ENCODE results near the gene RAVER2.
"Not testable (repeated sequence)": the region's sequence is repeated elsewhere in the genome, so short reads cannot be mapped to it uniquely, and the experiment has no call there.

The RAVER2 gene

GRCh38 chr1:64701071-64701470, 43.8 kb upstream of the RAVER2 start:
- Histone ChIP-seq H3K36me3 (ENCODE audit: insufficient read depth, low read length) (no peaks in the 10 kb centered on the region), H3K4me1 (ENCODE audit: insufficient read depth, low read length, severe bottlenecking) (no peaks in the 10 kb centered on the region), H3K9me2 (ENCODE audit: low read depth, low read length) (no peaks in the 10 kb centered on the region), H4K20me1 (ENCODE audit: insufficient read depth, low read length) (no peaks in the 10 kb centered on the region), H3K27me3 (ENCODE audit: insufficient read depth, low read length) (no peaks in the 10 kb centered on the region), H3K79me2 (ENCODE audit: insufficient read depth, low read length) (no peaks in the 10 kb centered on the region), H3K4me2 (ENCODE audit: low read length) (no peak overlapping the region), H3K9ac (ENCODE audit: low read length) (no peak overlapping the region), H3F3A (ENCODE audit: insufficient read depth, low read length) (no peaks in the 10 kb centered on the region), H3K27ac (ENCODE audit: low read depth, low read length, poor library complexity, severe bottlenecking) (no peak overlapping the region), H2AFZ (ENCODE audit: low read length) (no peak overlapping the region), H3K4me3 (ENCODE audit: low read depth, low read length, poor library complexity, severe bottlenecking) (no peak overlapping the region), H3K9me3 (ENCODE audit: low read length) (no peaks in the 10 kb centered on the region)
- no peak for TF ChIP-seq CTCF (IDR thresholded peaks at IDR 0.05; ENCODE audit: low read length)
- no peak for TF ChIP-seq EZH2 (IDR thresholded peaks at IDR 0.05; ENCODE audit: borderline replicate concordance, low read length)

GRCh38 chr1:64701886-64702285, 43.0 kb upstream of the RAVER2 start:
- H3K27ac ChIP-seq (ENCODE audit: low read depth, low read length, poor library complexity, severe bottlenecking): no peak overlapping the region
- no peak overlapping the region for H3K4me2 ChIP-seq (ENCODE audit: low read length)
- H3K4me1 ChIP-seq (ENCODE audit: insufficient read depth, low read length, severe bottlenecking): no peaks in the 10 kb centered on the region
- H3K9ac ChIP-seq (ENCODE audit: low read length): no peak overlapping the region
- H3K36me3 ChIP-seq (ENCODE audit: insufficient read depth, low read length): no peaks in the 10 kb centered on the region
- no peaks in the 10 kb centered on the region for H3K27me3 ChIP-seq (ENCODE audit: insufficient read depth, low read length)
- no peak overlapping the region for H2AFZ ChIP-seq (ENCODE audit: low read length)
- H3K9me3 ChIP-seq (ENCODE audit: low read length): no peaks in the 10 kb centered on the region
- H3K9me2 ChIP-seq (ENCODE audit: low read depth, low read length): no peaks in the 10 kb centered on the region
- H3K4me3 ChIP-seq (ENCODE audit: low read depth, low read length, poor library complexity, severe bottlenecking): no peak overlapping the region
- no peaks in the 10 kb centered on the region for H4K20me1 ChIP-seq (ENCODE audit: insufficient read depth, low read length)
- H3F3A ChIP-seq (ENCODE audit: insufficient read depth, low read length): no peaks in the 10 kb centered on the region
- no peaks in the 10 kb centered on the region for H3K79me2 ChIP-seq (ENCODE audit: insufficient read depth, low read length)
- no peak for TF ChIP-seq EZH2 (IDR thresholded peaks at IDR 0.05; ENCODE audit: borderline replicate concordance, low read length)
- no peak for TF ChIP-seq CTCF (IDR thresholded peaks at IDR 0.05; ENCODE audit: low read length)

GRCh38 chr1:64702670-64703069, 42.2 kb upstream of the RAVER2 start:
- H3K9me3 ChIP-seq (ENCODE audit: low read length); H2AFZ ChIP-seq (ENCODE audit: low read length); H3F3A ChIP-seq (ENCODE audit: insufficient read depth, low read length); H3K4me2 ChIP-seq (ENCODE audit: low read length); H3K4me3 ChIP-seq (ENCODE audit: low read depth, low read length, poor library complexity, severe bottlenecking); H4K20me1 ChIP-seq (ENCODE audit: insufficient read depth, low read length); H3K9me2 ChIP-seq (ENCODE audit: low read depth, low read length); H3K79me2 ChIP-seq (ENCODE audit: insufficient read depth, low read length); H3K36me3 ChIP-seq (ENCODE audit: insufficient read depth, low read length); H3K27me3 ChIP-seq (ENCODE audit: insufficient read depth, low read length); H3K9ac ChIP-seq (ENCODE audit: low read length); H3K27ac ChIP-seq (ENCODE audit: low read depth, low read length, poor library complexity, severe bottlenecking); H3K4me1 ChIP-seq (ENCODE audit: insufficient read depth, low read length, severe bottlenecking): not testable (repeated sequence)

- H3K4me1 ChIP-seq (ENCODE audit: insufficient read depth, low read length, severe bottlenecking): no peaks in the 10 kb centered on the region
- no peaks in the 10 kb centered on the region for H3K9me3 ChIP-seq (ENCODE audit: low read length)
- no peaks in the 10 kb centered on the region for H3K27me3 ChIP-seq (ENCODE audit: insufficient read depth, low read length)
- no peak for TF ChIP-seq EZH2 (IDR thresholded peaks at IDR 0.05; ENCODE audit: borderline replicate concordance, low read length)
- no peak for TF ChIP-seq CTCF (IDR thresholded peaks at IDR 0.05; ENCODE audit: low read length)
- H3F3A ChIP-seq (ENCODE audit: insufficient read depth, low read length): no peaks in the 10 kb centered on the region
- no peaks in the 10 kb centered on the region for H3K9me2 ChIP-seq (ENCODE audit: low read depth, low read length)
- no peak overlapping the region for H2AFZ ChIP-seq (ENCODE audit: low read length)
- no peak overlapping the region for H3K9ac ChIP-seq (ENCODE audit: low read length)
- no peak overlapping the region for H3K4me3 ChIP-seq (ENCODE audit: low read depth, low read length, poor library complexity, severe bottlenecking)
- no peaks in the 10 kb centered on the region for H3K36me3 ChIP-seq (ENCODE audit: insufficient read depth, low read length)
- no peak overlapping the region for H3K4me2 ChIP-seq (ENCODE audit: low read length)
- H3K79me2 ChIP-seq (ENCODE audit: insufficient read depth, low read length): no peaks in the 10 kb centered on the region
- no peaks in the 10 kb centered on the region for H4K20me1 ChIP-seq (ENCODE audit: insufficient read depth, low read length)
- H3K27ac ChIP-seq (ENCODE audit: low read depth, low read length, poor library complexity, severe bottlenecking): no peak overlapping the region
Observed at GRCh38 chr1:64703600-64703999, 41.3 kb upstream of the RAVER2 start.

Measured in OCI-LY1 (cell line).